Omental fat pad (tissue), 4 donors: ENCODE data around the gene FBP1. TPM values are rescaled to one million over a fixed set of nuclear protein-coding genes. Genes with fewer than 3 reads are reported as not detected.

Experiments
- ATAC-seq: fragments of 150-250 bp; one replicate; pipeline ENCODE4 v1.9.1; 2016; ENCODE audit warnings: mild to moderate bottlenecking, moderate library complexity; ENCODE audit not compliant: low FRiP score
- DNase-seq: peaks from one replicate; pipeline ENCODE4 v3.0.0-alpha.2; 2019; ENCODE audit warnings: low spot score
- total RNA-seq, 4 donors: library from RNA; depleted of rRNA; stranded (reverse); fragments of >200 nt; gene quantifications; one replicate each; pipeline ENCODE4 v1.1.0, GENCODE V29; 2016
- TF ChIP-seq, protein P1 (sequence below), 3 donors: fragments of 450-650 bp; IDR thresholded peaks; one replicate each; pipeline ENCODE4 v1.5.1; 2016 to 2017; ENCODE audit warnings: antibody characterized with exemption in 3 of 3, mild to moderate bottlenecking in 3 of 3, moderate library complexity in 2 of 3

FBP1 gene
- total RNA-seq, 4 donors from 2014 or later, result 6.9 to 98.5 (median 10.3) TPM

DNA sequence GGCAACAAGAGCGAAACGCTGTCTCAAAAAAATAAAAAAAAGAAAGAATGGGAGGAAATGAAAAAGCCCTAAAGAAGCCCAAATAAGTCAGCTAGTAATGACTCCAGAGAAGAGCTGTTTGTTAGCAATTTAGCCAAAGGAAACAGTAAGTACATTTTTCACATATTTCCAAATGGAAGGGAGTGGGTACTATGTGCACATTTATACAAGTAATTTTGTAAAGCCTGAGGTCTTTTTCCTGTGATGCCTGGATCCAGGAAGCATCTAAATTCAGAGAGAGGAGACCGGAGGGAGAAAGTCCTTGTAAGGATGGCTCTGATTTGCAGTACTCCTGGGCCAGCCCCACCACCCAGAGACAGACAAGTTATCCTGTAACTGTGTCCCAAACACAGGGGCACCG is 14.7 kb downstream of the FBP1 start:
- ATAC-seq, result no peak
- TF ChIP-seq, protein P1, sequence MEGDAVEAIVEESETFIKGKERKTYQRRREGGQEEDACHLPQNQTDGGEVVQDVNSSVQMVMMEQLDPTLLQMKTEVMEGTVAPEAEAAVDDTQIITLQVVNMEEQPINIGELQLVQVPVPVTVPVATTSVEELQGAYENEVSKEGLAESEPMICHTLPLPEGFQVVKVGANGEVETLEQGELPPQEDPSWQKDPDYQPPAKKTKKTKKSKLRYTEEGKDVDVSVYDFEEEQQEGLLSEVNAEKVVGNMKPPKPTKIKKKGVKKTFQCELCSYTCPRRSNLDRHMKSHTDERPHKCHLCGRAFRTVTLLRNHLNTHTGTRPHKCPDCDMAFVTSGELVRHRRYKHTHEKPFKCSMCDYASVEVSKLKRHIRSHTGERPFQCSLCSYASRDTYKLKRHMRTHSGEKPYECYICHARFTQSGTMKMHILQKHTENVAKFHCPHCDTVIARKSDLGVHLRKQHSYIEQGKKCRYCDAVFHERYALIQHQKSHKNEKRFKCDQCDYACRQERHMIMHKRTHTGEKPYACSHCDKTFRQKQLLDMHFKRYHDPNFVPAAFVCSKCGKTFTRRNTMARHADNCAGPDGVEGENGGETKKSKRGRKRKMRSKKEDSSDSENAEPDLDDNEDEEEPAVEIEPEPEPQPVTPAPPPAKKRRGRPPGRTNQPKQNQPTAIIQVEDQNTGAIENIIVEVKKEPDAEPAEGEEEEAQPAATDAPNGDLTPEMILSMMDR (IDR thresholded peaks at IDR 0.05), result no peak
- no peak for DNase-seq

DNA sequence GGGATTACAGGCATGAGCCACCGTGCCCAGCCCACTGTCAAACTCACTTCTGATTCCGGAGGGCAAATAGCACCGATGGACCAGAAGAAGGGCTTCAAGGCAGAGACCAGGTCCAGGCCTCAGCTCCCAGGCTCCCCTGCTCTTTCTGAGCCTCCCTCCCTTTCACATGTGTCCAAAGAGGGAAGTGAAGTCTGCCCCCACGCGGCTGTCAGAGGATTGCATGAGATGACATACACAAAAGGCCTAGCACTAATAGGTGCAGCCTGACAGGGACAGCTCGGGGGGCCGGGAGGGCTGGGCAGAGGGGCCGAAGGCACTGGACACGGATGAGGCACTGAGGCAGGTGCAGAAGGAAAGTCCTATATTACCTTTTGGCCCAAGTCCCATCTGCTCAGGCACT is 16.1 kb downstream of the FBP1 start:
- no peak for DNase-seq
- no peak for ATAC-seq
- TF ChIP-seq, protein P1 (IDR thresholded peaks at IDR 0.05), result no peak

DNA sequence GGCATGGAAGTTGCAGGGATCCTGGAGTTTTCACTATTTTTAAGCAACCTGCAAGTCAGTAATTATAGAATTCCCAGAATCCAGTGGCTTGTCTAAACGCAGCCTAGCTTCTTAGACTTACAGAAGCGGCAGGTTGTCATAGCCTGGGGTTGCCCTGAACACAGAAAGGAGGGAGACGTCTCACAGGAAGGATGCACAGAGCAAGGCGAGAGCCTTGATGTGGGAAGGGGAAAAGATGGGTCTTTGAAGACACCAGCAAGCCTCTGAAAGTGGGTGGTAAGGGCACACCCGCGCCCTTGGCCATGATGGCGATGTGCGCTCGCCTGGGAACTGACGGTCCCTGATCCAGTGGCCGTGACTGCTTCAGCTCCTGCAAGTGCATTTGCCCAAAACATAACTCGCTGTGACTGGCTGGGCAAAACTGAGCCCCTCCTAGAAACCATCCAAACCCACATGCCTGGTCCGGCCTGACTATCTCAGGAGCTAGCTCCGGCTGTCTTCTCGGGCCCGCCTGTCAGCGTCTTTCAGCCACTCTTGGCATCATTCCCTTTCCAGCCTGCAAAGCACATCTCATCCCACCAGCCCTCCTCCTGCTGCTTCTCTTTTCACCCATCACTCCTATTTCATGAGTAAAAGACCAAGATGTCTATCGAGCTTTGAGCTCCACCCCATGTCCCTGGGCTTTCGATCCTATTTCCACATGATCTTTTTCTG is 17.1 kb downstream of the FBP1 start:
- ATAC-seq, result peak; percentile 32
- TF ChIP-seq, protein P1 (IDR thresholded peaks at IDR 0.05), result no peak
- no peak for DNase-seq

DNA sequence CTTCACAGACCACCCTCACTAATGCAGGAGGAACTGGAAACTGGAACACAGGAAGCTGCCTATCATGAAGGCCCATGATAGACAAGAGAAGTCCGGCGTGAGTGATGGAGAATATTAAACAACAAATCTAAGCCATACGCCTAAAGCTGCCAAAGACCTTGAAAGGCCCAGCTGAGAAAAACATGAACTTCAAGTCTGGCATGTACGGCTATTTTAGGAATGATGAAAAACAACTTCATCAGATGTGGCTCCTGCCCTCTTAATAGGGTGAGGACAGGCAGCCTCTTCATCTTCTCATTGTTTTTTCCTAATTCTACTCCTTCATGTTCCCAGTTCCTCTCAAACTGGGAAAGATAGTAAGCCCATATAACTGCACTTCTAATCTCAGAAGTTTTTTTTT is 20.3 kb downstream of the FBP1 start:
- ATAC-seq (no peak), DNase-seq (no peak)
- TF ChIP-seq, protein P1 (IDR thresholded peaks at IDR 0.05), result no peak

DNA sequence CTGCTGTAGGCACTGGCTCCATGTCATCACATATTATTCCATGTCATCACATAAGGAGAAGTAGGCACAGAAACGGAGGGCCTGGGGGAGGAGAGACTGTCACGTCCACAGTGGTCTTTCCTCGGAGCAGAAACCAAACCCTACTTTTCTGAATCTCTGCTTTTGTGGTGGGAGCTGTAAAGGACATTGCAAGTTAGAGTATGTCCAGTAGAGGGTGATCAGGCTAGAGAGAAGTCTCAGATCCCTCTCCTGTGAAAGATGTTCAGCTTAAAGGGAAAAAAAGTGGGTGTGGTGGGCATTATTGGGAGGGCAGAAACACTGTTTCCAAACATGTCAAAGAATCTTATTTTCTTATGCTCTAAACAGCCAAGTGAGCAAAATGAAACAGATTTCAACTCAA is 26.3 kb downstream of the FBP1 start:
- ATAC-seq, result no peak

DNA sequence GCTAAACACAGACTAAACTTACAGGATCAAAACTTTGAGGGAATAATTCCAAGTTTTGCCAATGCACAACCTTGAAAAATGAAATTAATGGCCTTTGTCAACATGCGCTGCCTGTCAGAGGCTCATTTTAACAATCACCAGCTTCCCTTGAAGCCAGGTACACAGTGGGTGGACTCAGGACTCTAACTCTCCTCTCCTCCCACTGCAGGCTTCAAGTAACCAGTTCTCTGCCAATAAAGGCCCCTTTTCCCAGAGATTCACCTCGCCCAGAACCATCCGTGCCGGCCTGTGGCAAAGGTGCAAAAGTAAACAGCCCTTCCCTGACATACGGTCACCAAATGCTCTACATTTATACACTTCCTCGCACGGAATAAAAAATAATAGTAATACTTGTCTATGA is 27.2 kb downstream of the FBP1 start:
- ATAC-seq (no peak), DNase-seq (no peak)
- TF ChIP-seq, protein P1 (IDR thresholded peaks at IDR 0.05), result no peak

More for the DNA sequence above, 26.3 kb downstream of the FBP1 start:
- TF ChIP-seq, protein P1 (IDR thresholded peaks at IDR 0.05), result no peak
- no peak for DNase-seq

DNA sequence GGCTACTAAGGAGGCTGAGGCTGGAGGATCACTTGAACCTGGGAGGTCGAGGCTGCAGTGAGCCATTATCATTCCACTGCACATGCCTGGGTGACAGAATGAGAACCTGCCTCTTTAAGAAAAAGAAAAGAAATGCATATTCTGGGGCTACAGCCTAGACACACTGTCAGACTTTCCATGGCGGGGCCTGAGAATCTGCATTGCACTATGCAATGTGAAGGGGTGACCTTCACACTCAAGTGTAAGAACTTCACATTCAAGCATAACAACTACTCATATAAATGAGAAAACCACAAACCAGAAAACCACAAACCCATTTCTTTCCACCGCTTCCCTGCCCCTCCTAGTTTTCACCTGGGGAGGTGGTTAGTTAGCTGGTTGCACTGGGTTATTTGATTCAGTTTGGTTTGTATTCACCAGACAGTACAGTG is 27.7 kb downstream of the FBP1 start:
- DNase-seq (no peak), ATAC-seq (no peak)
- TF ChIP-seq, protein P1 (IDR thresholded peaks at IDR 0.05), result no peak
